HG02840 (cell line): ENCODE measurements around the gene TEX26.

Source experiments
- ATAC-seq: cut with Tn5 transposase; IDR thresholded peaks from one replicate; pipeline ENCODE4 v1.9.1; 2021; ENCODE audit warnings: mild to moderate bottlenecking, moderate library complexity, moderate number of reproducible peaks; ENCODE audit not compliant: unreplicated experiment, low FRiP score

TEX26 gene

GRCh38 chr13:31010296-31010695, 77.8 kb downstream of the TEX26 start:
- no peak for ATAC-seq

GRCh38 chr13:31011193-31011860, 78.9 kb downstream of the TEX26 start:
- ATAC-seq, result no peak

GRCh38 chr13:31011901-31012654, 79.6 kb downstream of the TEX26 start:
- no peak for ATAC-seq

GRCh38 chr13:31012655-31013024, 80.2 kb downstream of the TEX26 start:
- ATAC-seq, result no peak

- no peak for ATAC-seq
These were observed 82.0 kb downstream of the TEX26 start for GRCh38 chr13:31014456-31014855.

- no peak for ATAC-seq
These were observed 82.7 kb downstream of the TEX26 start for GRCh38 chr13:31015199-31015598.

GRCh38 chr13:31016342-31017325, 84.2 kb downstream of the TEX26 start:
- ATAC-seq, result no peak

- no peak for ATAC-seq
These were observed 86.1 kb downstream of the TEX26 start for GRCh38 chr13:31018511-31018910.

- ATAC-seq, result no peak
These were observed 88.5 kb downstream of the TEX26 start for GRCh38 chr13:31020996-31021395.

GRCh38 chr13:31022288-31022895, 89.9 kb downstream of the TEX26 start:
- ATAC-seq, result no peak

- no peak for ATAC-seq
These were observed 90.6 kb downstream of the TEX26 start for GRCh38 chr13:31022928-31023530.
